Activated T-cell treated with anti-CD3 and anti-CD28 coated beads, Interleukin-2, amount 50 U/mL, for 4 hours (primary cell): Measurements from ENCODE around the gene NDST4. TPM values are rescaled to one million over a fixed set of nuclear protein-coding genes. Genes with fewer than 3 reads are reported as not detected.
A peak's percentile ranks its signal among the peaks of the same experiment; 100 is the strongest.

Experiments used
- ATAC-seq, 2 donors: fragments of 200-7000 bp; cut with Tn5 transposase; one replicate each; pipeline ENCODE4 v1.10.0; 2021
- DNase-seq: peaks from one replicate; pipeline ENCODE4 v3.0.0-alpha.2; 2020
- H3K27me3 Mint-ChIP-seq: one replicate; pipeline ENCODE4 v1.8.0; 2021; ENCODE audit warnings: low read depth, mixed read lengths
- H3K36me3 Mint-ChIP-seq: one replicate; pipeline ENCODE4 v1.8.0; 2022; ENCODE audit warnings: mixed read lengths; ENCODE audit not compliant: insufficient read depth
- H3K4me1 Mint-ChIP-seq: one replicate; pipeline ENCODE4 v1.8.0; 2021; ENCODE audit warnings: low read depth, mixed read lengths
- H3K4me3 Mint-ChIP-seq: one replicate; pipeline ENCODE4 v1.8.0; 2021; ENCODE audit warnings: mild to moderate bottlenecking, moderate library complexity, mixed read lengths
- H3K9me3 Mint-ChIP-seq: one replicate; pipeline ENCODE4 v1.8.0; 2021; ENCODE audit warnings: mixed read lengths
- total RNA-seq, 3 donors: library from RNA; stranded (reverse); gene quantifications; one replicate each; pipeline ENCODE4 v1.2.1, GENCODE V29; 2021

The NDST4 gene
- total RNA-seq, 3 donors from 2014 or later, result not detected

GRCh38 chr4:114827651-114828050 lies 285.8 kb downstream of the NDST4 start:
- no peak for ATAC-seq
- Mint-ChIP-seq H3K27me3 (no peaks in the 10 kb centered on the region), H3K4me1 (no peaks in the 10 kb centered on the region), H3K9me3 (no peaks in the 10 kb centered on the region), H3K4me3 (no peak overlapping the region), H3K36me3 (no peaks in the 10 kb centered on the region)
- no peak for DNase-seq

- Mint-ChIP-seq H3K4me3 (no peak overlapping the region), H3K4me1 (no peaks in the 10 kb centered on the region), H3K27me3 (no peaks in the 10 kb centered on the region), H3K36me3 (no peaks in the 10 kb centered on the region), H3K9me3 (no peaks in the 10 kb centered on the region)
- DNase-seq (no peak), ATAC-seq (no peak)
These were observed 297.7 kb downstream of the NDST4 start for GRCh38 chr4:114815760-114816159.

- H3K27me3 Mint-ChIP-seq, result peaks cover 2% of the 10 kb centered on the region
- H3K4me1 Mint-ChIP-seq, result no peaks in the 10 kb centered on the region
- no peaks in the 10 kb centered on the region for H3K9me3 Mint-ChIP-seq
- DNase-seq (no peak), ATAC-seq (no peak)
- no peak overlapping the region for H3K4me3 Mint-ChIP-seq
- H3K36me3 Mint-ChIP-seq, result no peaks in the 10 kb centered on the region
These were observed 299.5 kb downstream of the NDST4 start for GRCh38 chr4:114813961-114814360.

- H3K4me3 Mint-ChIP-seq, result no peak overlapping the region
- H3K27me3 Mint-ChIP-seq, result peaks cover 2% of the 10 kb centered on the region
- H3K9me3 Mint-ChIP-seq, result no peaks in the 10 kb centered on the region
- ATAC-seq, result no peak
- no peak for DNase-seq
- H3K36me3 Mint-ChIP-seq, result no peaks in the 10 kb centered on the region
- no peaks in the 10 kb centered on the region for H3K4me1 Mint-ChIP-seq
These were observed 301.7 kb downstream of the NDST4 start for GRCh38 chr4:114811564-114812301.

GRCh38 chr4:114807759-114808404 lies 305.5 kb downstream of the NDST4 start:
- H3K4me3 Mint-ChIP-seq, result no peak overlapping the region
- peaks cover 3% of the 10 kb centered on the region for H3K27me3 Mint-ChIP-seq
- no peaks in the 10 kb centered on the region for H3K36me3 Mint-ChIP-seq
- no peaks in the 10 kb centered on the region for H3K4me1 Mint-ChIP-seq
- no peak for DNase-seq
- ATAC-seq, result peak; percentile 70 to 72
- H3K9me3 Mint-ChIP-seq, result no peaks in the 10 kb centered on the region

- Mint-ChIP-seq H3K4me1 (no peaks in the 10 kb centered on the region), H3K36me3 (no peaks in the 10 kb centered on the region), H3K4me3 (no peak overlapping the region), H3K27me3 (peaks cover 3% of the 10 kb centered on the region), H3K9me3 (no peaks in the 10 kb centered on the region)
- ATAC-seq (no peak), DNase-seq (no peak)
These were observed 306.1 kb downstream of the NDST4 start for GRCh38 chr4:114807357-114807756.

GRCh38 chr4:114791976-114792375 lies 321.4 kb downstream of the NDST4 start:
- no peak for ATAC-seq

GRCh38 chr4:114785570-114785969 lies 327.9 kb downstream of the NDST4 start:
- no peaks in the 10 kb centered on the region for H3K36me3 Mint-ChIP-seq
- no peaks in the 10 kb centered on the region for H3K9me3 Mint-ChIP-seq
- ATAC-seq, result no peak
- peaks cover 9% of the 10 kb centered on the region for H3K27me3 Mint-ChIP-seq
- DNase-seq, result no peak
- H3K4me1 Mint-ChIP-seq, result no peaks in the 10 kb centered on the region
- no peak overlapping the region for H3K4me3 Mint-ChIP-seq

More at GRCh38 chr4:114791976-114792375, 321.4 kb downstream of the NDST4 start:
- Mint-ChIP-seq H3K27me3 (peaks cover 1% of the 10 kb centered on the region), H3K9me3 (no peaks in the 10 kb centered on the region), H3K4me1 (no peaks in the 10 kb centered on the region), H3K4me3 (no peak overlapping the region), H3K36me3 (no peaks in the 10 kb centered on the region)
- no peak for DNase-seq

GRCh38 chr4:114783215-114783595 lies 330.2 kb downstream of the NDST4 start:
- Mint-ChIP-seq H3K4me1 (no peaks in the 10 kb centered on the region), H3K27me3 (peaks cover 9% of the 10 kb centered on the region), H3K36me3 (no peaks in the 10 kb centered on the region), H3K9me3 (no peaks in the 10 kb centered on the region), H3K4me3 (no peak overlapping the region)
- no peak for ATAC-seq
- no peak for DNase-seq

GRCh38 chr4:114782415-114783214 lies 330.8 kb downstream of the NDST4 start:
- DNase-seq, result no peak
- ATAC-seq, result no peak
- no peaks in the 10 kb centered on the region for H3K4me1 Mint-ChIP-seq
- no peaks in the 10 kb centered on the region for H3K9me3 Mint-ChIP-seq
- peaks cover 9% of the 10 kb centered on the region for H3K27me3 Mint-ChIP-seq
- no peak overlapping the region for H3K4me3 Mint-ChIP-seq
- no peaks in the 10 kb centered on the region for H3K36me3 Mint-ChIP-seq

- no peak overlapping the region for H3K4me3 Mint-ChIP-seq
- ATAC-seq (no peak), DNase-seq (no peak)
- peaks cover 9% of the 10 kb centered on the region for H3K27me3 Mint-ChIP-seq
- H3K36me3 Mint-ChIP-seq, result no peaks in the 10 kb centered on the region
- H3K4me1 Mint-ChIP-seq, result no peaks in the 10 kb centered on the region
- H3K9me3 Mint-ChIP-seq, result no peaks in the 10 kb centered on the region
These were observed 333.2 kb downstream of the NDST4 start for GRCh38 chr4:114780205-114780604.
